Activated gamma-delta T cell (primary cell): ENCODE results near the gene ZNF438.
"Not testable (repeated sequence)": the region's sequence is repeated elsewhere in the genome, so short reads cannot be mapped to it uniquely, and the experiment has no call there.

Experiments used
- DNase-seq: peaks from one replicate; lab custom pipeline; 2025; lab: John Stamatoyannopoulos, UW

Gene ZNF438

DNA sequence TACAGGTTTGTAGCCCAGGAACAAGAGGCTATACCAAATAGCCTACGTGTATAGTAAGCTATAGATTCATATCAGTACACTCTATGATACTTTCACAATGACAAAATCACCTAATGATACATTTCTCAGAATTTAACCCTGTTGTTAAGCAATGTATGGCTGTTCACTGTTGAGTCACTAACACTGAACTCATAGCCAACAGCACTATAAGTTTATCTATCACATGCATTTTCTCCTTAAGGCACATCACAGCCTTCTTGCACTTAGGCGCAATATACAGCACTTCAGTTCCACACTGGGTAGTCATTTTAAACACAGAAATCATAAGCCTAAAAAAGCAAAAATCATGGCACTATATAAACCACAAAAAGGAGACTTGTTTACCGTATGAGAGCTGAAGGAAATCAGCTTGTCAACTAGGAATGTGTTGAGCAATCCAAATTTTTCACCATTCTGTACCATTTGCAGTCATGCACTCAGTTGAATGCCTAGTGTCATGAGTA, 45.6 kb downstream of the ZNF438 start:
- DNase-seq: no peak

DNA sequence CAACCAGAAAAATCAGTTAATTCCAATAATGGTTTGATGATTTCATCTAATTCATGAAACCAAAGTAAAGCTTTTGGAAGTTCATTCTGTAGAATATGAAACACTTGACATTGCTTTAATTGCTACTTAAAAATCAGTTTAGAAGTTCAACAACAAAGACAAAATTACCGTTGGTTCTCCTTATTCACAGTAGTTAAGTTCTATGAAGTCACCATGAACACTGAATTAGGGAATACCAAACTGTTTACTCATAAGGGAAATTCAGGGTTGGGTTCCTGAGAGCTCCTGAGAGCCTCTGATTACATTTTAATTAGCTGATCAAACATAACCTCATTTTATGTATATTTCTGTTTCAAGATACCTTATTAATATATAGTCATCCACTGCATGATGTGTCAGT, 46.2 kb downstream of the ZNF438 start:
- no peak for DNase-seq

- no peak for DNase-seq
Measured at GRCh38 chr10:30984563-30985328, 46.9 kb downstream of the ZNF438 start.

GRCh38 chr10:30983209-30983608, 48.5 kb downstream of the ZNF438 start:
- not testable (repeated sequence) for DNase-seq

DNA sequence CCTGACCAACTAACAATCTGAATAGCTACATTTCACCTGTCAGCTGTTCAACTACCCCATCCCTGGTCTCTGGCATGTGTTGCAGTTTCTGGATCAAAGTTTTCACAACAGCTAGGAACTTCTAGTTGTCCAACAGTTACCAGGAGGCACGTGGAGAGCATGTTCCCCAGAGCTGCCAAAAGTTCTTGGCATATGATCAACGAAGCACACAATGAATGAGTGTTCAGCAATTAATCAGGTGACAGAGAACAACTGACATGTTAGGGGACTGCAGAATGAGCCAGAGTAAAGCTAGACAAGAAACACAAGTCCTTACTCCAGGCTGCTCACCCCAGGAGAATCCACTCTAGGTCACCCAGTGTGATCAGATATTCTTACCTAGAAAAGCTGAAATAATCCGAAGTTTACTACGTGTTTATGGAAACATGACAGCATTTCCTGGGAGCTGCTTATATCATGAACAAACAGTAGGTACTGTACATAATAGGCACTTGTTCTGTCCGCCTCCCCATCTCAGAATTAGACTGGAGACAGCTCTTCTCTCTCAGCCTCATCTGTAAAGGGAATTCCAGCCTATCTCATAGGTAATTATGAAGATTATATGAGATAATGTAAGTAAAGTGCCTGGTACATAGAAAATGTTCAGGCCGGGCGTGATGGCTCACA, 50.6 kb downstream of the ZNF438 start:
- DNase-seq: no peak

GRCh38 chr10:30979956-30980355, 51.7 kb downstream of the ZNF438 start:
- no peak for DNase-seq

GRCh38 chr10:30978843-30979242, 52.8 kb downstream of the ZNF438 start:
- DNase-seq: no peak

DNA sequence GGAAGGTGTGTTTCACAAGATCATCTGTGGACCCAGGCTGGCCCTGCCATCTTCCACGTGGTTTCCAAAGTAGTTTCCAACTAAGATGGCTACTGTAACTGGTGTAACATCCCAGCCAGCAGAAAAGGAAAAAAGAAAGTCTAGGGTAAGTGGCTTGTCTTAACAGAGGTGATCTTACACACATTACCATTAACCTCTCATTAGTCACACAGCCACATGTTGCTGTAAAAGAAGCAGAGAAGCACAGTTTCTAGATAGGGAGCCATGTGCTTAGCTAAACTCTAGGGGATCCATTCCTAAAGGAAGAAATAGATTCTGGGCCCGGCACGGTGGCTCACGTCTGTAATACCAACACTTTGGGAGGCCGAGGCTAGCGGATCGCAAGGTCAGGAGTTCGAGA, 54.3 kb downstream of the ZNF438 start:
- DNase-seq: no peak

GRCh38 chr10:30974773-30975415, 56.8 kb downstream of the ZNF438 start:
- DNase-seq: no peak

DNA sequence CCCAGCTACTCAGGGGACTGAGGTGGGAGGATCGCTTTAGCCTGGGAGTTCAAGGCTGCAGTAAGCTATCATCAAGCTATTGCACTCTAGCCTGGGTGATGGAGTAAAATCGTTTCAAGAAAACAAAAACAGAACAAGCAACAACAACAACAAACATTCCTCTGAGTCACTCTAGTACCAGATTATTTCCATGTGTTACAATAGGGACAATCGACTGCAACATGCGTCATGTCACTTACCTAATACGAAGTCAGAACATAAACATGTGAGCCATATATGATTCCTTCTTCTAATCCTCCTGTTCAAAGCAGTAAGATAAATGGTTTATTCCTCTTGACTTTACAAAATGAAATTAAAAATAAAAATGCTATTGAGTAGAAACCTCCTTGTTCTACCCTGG, 57.3 kb downstream of the ZNF438 start:
- DNase-seq: no peak

- DNase-seq: no peak
Measured at GRCh38 chr10:30973737-30974136, 57.9 kb downstream of the ZNF438 start.

DNA sequence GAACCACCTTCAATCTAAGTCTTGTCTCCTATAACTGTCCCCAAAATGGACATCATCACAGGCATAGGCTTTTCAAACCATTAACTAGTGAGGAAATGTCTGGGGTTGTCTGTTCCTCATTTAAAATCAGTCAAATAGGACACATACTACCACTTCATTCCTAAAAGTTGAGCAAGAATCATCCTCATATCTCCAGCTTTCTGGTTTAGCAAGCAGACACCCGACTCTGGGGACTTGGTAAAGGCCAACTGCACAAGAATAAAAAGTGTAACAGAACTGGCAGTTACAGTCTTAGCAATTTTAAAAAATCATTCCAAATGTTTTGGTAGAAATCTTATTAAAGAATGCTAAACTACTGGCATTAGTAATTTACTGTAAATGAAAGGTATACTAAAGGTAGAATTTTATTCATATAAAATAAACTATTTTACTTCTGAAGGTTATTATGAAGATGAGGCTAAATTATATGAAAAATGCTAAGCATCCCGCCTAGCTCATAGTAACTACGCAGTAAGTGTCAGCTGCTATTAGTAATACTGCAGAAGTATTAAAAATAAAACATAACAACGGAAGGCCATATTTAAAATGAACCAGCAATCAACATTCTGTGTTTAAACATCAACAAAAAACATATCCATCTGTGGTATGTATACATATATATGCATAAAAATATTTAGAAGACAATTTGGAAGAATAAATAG, 60.8 kb downstream of the ZNF438 start:
- DNase-seq: no peak

- no peak for DNase-seq
Measured at GRCh38 chr10:30968711-30969110, 63.0 kb downstream of the ZNF438 start.

DNA sequence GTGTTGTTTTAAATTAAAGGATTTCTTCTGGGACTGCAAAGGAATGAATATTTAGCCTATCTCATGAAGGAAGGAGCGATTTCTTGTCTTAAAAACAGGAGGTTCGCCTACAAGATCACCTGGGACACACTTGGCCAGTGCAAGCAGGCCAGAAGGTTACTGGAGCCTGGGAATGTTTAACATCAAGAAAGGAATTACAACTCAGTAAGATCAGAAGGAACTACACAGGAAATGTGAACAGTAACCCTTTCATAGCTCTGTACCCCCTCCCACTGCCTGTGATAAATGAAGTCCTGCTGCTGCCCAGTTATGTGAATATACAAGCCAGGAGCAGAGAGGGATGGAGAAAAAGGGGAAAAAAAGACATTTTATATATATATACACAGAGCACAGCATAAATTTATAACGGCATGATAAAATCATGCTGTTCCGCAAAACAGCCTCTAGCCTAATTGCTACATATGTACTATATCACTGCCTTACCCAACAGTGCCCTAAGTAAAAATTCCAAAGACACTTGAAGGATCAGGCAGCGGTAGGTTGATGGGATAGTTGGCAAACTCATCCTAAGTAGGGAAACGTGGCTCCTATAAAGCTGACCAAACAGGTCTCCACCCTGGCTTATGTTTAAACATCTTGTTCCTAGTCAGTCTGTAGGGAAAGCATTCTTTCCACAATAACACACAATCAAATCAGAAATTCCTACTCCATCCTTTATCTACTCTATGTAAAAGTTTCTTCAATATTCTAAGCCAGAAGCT, 63.8 kb downstream of the ZNF438 start:
- no peak for DNase-seq

DNA sequence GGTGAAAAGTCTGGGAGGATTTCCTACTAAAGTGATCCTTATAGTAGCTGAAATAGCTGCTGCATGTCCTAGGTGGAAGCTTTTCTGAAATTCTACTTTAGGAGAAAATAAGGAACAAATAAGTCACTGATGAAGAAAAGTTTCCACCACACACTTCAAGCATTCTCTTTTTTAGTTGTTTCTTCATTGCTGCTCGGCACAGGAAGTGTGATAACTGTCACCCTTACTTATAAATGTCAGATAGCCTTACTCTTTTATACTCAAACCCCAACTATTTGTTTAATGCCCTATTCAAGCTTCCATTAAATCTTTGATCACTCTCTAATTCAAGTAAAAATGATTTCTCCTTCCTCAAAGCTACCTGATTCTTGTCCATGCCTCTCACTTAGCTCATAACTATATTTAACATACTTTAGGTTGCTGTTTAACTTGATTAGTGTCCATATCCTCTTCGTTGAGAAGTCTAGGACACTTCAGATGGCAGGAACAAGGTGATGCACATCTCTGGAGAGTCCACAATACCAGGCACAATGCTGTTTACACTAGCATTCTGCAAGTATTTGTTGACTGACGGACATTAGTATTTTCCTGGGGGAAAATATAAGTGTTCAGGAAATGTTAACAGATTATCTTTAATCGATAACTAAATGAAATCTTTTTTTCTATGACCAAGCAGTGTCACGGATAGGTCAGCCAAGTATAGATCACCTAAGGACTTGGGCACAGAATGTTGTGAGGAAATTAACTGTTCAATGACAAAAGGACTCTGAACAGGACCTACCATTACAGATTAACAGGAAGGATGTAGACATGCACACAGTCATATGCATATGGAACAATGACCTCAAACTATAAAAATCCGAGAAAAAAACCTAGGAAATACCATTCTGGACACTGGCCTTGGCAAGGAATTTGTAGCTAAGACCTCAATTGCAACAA, 67.4 kb downstream of the ZNF438 start:
- DNase-seq: no peak

GRCh38 chr10:30962522-30962921, 69.1 kb downstream of the ZNF438 start:
- no peak for DNase-seq

- DNase-seq: no peak
Measured at GRCh38 chr10:30959836-30960210, 71.8 kb downstream of the ZNF438 start.

DNA sequence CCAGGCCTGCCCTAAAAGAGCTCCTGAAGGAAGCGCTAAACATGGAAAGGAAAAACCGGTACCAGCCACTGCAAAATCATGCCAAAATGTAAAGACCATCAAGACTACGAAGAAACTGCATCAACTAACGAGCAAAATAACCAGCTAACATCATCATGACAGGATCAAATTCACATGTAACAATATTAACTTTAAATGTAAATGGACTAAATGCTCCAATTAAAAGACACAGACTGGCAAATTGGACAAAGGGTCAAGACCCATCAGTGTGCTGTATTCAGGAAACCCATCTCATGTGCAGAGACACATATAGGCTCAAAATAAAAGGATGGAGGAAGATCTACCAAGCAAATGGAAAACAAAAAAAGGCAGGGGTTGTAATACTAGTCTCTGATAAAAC, 82.4 kb downstream of the ZNF438 start:
- not testable (repeated sequence) for DNase-seq

DNA sequence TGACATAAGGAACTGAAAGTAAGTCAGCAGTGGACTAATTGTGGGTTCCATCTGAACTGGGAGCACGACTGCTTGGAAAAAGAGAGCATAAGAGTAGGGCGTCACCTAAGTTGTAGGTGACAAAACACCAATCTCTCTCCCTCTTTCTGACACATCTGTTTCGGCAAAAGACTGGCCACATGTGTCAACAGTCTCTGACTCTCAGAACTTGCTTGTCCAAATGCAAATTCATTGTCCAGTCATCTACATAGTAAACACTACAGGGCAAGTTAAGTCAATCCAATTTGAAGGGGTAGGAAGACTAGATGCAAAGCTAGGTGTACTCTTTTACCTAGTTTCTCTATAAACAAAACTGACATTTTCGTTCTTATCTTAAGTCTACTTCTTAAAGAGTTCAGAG, 87.7 kb downstream of the ZNF438 start:
- no peak for DNase-seq

GRCh38 chr10:30943451-30943850, 88.2 kb downstream of the ZNF438 start:
- no peak for DNase-seq
